HFF-Myc (cell line): ENCODE data around the gene C10orf71.

ENCODE experiments used
- DNase-seq: peaks from one replicate; pipeline ENCODE4 v3.0.0-alpha.2; 2011; ENCODE audit warnings: low read depth; ENCODE audit errors: extremely low read depth
- H3K4me3 ChIP-seq: replicated peaks from 2 replicates; pipeline ENCODE4 v1.5.1; 2011; ENCODE audit warnings: low read depth, mild to moderate bottlenecking, control low read depth, low read length
- TF ChIP-seq, protein P1 (sequence below): IDR thresholded peaks from 2 replicates; pipeline ENCODE4 v1.5.1; 2012; ENCODE audit warnings: mild to moderate bottlenecking, low read depth, low read length, control low read depth; ENCODE audit errors: missing control alignments

The C10orf71 gene, protein sequence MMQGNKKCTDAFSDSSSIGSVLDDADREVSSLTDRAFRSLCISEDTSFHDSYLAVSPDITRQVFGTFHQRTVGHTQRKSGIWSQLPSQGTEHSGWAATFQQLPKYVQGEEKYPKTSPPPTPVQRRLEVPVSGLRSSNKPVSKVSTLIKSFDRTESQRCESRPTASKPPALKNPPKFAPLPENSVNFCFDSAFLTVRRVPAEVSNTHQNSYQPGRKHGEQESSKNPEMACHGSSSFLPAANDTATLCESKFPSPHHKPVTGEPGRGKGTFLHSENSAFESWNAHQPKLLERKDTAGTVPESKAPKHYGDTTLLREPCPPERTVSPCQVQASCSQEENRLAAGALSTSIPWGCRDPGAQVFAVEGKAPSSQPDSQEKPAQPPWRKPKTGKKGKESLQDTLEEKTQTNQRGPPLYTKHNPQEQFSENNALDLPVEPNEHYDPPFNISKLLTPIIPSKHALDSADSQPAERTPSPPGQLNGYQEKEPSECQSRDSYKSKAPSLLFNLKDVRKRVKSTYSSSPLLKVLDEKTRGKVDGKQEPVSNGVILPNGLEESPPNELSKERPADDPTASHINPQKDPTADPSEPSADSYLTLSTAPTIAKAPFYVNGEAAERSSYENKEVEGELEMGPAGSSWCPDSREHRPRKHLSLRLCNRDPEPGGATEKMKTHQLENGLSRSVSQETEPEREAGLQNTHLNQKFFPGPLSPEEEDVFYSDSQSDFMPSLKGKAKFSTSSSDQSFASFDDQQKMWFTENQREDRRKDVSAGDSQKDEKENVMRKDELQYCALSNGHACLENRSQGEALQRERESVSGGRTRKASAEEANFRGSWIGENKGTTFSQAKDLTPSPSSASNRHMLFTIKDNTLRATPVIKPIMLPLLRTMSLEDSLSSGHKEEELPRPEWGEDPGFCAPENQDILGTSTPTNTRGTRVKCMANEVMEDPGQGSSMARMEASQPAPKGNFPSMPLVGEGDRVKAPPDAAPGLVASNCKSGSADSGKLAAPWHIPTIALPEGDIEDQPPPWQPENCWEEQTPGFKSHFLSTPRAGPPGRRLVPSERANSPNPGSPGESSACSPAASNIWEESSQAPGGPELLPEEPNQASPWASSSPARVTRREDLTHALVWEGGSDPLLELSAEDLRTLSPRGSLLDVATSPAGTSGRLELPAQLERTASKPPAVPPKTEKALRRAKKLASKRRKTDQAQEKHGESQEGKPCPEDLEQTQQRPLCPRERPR (N-terminal part only)

DNA sequence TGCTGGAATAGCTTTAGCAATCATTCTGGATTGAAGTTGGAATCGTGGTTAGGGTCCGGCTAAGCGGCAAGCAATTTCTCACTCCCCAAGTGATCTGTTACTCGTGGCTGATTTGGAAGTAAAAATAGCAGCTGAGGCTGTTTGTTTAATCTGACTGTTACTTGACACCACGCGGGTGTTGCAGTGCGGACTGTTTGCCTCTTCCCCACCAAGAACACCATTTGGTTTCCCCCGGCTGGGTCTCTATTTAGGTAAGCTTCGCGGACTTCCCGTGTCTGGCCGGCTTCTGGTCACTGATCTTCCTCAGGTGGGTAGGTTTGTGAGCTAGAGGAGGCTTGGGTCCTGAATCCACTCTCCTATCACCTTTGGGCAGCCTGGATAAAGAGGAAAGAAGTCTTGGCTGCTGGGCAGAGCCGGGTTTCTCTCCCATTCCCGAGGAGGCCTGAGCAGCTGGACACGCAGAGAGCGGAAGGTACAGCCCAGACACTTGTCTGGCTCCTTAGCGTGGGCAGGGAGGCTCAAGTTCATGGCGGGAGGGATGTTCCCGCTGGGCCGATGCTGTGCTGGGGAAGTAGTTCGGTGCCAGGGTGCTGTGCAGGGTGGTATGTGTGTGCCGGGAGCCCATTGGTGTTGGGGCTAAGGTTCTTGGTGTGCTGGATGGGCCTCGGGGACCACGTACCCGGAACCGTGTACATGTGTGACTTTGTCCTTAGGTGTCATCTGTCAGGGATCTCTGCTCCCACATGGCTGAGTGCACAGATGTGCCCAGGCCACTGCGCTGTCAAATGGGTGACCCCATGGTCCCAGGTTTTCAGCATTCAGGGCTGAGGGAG lies at the start of gene C10orf71:
Gene C10orf71, plus strand, starts transcription at position 188 of the 833 bp plus-strand sequence. CDS start 23,376 bp downstream, outside the sequence.
- no peak for DNase-seq
- H3K4me3 ChIP-seq, result no peak within 1 kb of the TSS
- TF ChIP-seq, protein P1, sequence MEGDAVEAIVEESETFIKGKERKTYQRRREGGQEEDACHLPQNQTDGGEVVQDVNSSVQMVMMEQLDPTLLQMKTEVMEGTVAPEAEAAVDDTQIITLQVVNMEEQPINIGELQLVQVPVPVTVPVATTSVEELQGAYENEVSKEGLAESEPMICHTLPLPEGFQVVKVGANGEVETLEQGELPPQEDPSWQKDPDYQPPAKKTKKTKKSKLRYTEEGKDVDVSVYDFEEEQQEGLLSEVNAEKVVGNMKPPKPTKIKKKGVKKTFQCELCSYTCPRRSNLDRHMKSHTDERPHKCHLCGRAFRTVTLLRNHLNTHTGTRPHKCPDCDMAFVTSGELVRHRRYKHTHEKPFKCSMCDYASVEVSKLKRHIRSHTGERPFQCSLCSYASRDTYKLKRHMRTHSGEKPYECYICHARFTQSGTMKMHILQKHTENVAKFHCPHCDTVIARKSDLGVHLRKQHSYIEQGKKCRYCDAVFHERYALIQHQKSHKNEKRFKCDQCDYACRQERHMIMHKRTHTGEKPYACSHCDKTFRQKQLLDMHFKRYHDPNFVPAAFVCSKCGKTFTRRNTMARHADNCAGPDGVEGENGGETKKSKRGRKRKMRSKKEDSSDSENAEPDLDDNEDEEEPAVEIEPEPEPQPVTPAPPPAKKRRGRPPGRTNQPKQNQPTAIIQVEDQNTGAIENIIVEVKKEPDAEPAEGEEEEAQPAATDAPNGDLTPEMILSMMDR, result no peak

DNA sequence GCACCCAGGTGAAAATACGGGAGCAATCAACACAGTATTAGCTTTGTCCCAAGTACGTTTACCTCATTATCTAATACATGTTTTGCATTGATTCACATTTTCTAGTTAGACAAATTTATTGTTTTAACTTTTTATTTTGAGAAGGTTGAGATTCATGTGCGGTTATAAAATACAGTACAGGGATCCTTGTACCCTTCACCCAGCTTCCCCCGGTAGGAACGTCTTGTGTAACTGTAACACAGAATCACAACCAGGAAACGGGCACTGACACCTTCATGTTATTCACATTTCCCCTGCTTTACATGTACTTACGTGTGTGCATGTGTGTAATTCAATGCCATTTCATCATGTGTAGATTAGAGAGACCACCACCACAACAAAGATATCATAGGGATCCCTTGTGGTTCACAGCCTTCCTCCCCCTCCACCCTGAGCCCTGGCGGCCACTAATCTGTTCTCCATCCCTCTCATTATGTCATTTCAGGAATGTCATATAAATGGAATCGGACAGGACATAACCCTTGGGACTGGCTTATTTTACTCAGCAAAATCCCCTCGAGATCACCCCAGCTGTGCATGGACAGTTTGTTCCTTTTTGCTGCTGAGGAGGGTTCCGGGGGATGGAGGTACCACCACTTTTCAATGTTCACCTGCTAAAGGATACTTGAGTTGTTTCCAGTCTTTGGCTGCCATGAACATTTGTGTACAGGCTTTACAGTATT lies 46.5 kb upstream of the C10orf71 start:
- H3K4me3 ChIP-seq, result no peak overlapping the region
- TF ChIP-seq, protein P1, result no peak
- DNase-seq, result no peak

DNA sequence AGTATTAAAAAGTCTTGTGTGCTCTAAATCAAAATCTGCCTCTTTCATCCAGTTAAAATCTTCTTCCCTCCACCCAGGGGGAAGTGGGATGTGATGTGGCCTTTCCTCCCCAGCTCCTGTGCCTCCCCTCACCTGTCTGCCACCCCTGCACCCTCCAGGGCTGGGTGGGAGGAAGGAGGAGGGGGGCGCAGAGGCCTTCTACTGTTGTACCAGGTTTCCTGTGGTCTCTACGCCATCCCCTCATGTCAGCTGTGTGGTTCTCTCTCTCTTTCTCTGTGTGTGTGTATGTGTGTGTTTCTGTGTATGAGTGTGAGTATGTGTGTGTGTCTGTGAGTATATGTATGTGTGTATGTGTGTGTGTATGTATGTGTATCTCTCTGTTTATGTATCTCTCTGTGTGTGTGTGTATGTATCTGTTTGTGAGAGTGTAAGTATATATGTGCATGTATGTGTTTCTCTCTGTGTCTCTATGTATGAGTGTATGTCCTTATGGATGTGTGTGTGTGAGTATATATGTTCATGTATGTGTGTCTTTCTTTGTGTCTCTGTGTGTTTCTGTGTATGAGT lies 45.5 kb upstream of the C10orf71 start:
- TF ChIP-seq, protein P1, result no peak
- DNase-seq, result no peak
- H3K4me3 ChIP-seq, result no peak overlapping the region

DNA sequence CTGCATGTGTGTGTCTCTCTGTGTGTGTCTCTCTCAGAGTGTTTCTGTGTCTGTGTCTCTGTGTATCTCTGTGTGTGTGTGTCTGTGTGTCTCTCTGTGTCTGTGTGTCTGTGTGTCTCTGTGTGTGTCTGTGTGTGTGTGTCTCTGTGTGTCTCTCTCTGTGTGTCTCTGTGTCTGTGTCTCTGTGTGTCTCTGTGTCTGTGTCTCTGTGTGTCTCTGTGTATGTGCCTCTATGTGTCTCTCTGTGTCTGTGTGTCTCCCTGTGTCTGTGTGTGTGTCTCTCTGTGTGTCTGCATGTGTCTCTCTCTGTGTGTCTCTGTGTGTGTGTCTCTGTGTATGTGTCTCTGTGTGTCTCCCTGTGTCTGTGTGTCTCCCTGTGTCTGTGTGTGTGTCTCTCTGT lies 44.8 kb upstream of the C10orf71 start:
- no peak overlapping the region for H3K4me3 ChIP-seq
- TF ChIP-seq, protein P1, result no peak

DNA sequence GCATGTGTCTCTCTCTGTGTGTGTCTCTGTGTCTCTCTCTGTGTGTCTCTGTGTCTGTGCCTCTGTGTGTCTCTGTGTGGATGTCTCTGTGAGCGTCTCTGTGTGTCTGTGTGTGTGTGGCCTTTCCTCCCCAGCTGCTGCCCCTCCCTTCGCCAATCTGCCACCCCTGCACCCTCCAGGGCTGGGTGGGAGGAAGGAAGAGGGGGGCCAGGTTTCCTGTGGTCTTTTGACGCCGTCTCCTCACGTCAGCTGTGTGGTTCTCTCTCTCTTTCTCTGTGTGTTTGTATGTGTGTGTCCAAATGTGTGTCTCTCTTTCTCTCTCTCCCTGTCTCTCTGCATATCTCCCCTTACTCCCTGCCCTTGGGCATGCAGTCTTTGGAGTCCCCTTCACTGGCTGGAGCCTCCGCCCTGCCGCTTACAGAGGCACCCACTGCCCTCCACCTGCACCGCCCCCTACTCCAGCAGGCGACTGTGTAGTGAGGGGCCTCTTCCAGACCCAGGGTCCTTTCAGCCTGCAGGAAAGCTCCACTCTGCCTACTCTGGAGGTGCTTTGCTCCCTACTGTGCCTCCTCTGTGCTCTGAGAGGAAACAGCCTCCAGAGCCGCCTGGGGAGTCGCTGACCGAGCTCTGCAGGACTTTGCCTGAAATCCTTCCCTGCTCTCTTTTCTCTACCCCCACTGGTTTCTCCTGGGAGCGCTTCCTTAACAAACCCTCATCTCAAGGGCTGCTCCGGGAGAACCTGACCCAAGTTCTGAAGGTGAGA lies 44.2 kb upstream of the C10orf71 start:
- TF ChIP-seq, protein P1, result no peak
- no peak overlapping the region for H3K4me3 ChIP-seq
- DNase-seq, result no peak

More for the DNA sequence above, 44.8 kb upstream of the C10orf71 start:
- no peak for DNase-seq
